Osteoblast (primary cell): Measurements from ENCODE around the gene WBP1L. TPM values are rescaled to one million over a fixed set of nuclear protein-coding genes. Genes with fewer than 3 reads are reported as not detected.
A peak's percentile ranks its signal among the peaks of the same experiment; 100 is the strongest.
"Not testable (repeated sequence)": the region's sequence is repeated elsewhere in the genome, so short reads cannot be mapped to it uniquely, and the experiment has no call there.

Experiments used
- DNase-seq: peaks from one replicate; pipeline ENCODE4 v3.0.0; 2011; ENCODE audit warnings: low spot score, mixed read lengths; ENCODE audit not compliant: insufficient read length; ENCODE audit errors: missing footprints
- H2AFZ ChIP-seq: 2 replicates; pipeline ENCODE4 v1.6.0; 2011; ENCODE audit warnings: mild to moderate bottlenecking, low read length
- H3K27ac ChIP-seq: 2 replicates; pipeline ENCODE4 v1.5.1; 2011; ENCODE audit warnings: mild to moderate bottlenecking, low read depth, low read length, moderate library complexity
- H3K27me3 ChIP-seq: 2 replicates; pipeline ENCODE4 v1.6.0; 2012; ENCODE audit warnings: mild to moderate bottlenecking, control low read depth, inconsistent platforms, low read length, moderate library complexity; ENCODE audit not compliant: insufficient read depth
- H3K36me3 ChIP-seq: 2 replicates; pipeline ENCODE4 v1.5.1; 2011; ENCODE audit warnings: mild to moderate bottlenecking, low read length, control low read depth, moderate library complexity; ENCODE audit not compliant: insufficient read depth
- H3K4me1 ChIP-seq: 2 replicates; pipeline ENCODE4 v1.5.1; 2011; ENCODE audit warnings: mild to moderate bottlenecking, low read length, control low read depth, moderate library complexity; ENCODE audit not compliant: insufficient read depth
- H3K4me2 ChIP-seq: 2 replicates; pipeline ENCODE4 v1.6.0; 2011; ENCODE audit warnings: mild to moderate bottlenecking, low read length; ENCODE audit not compliant: insufficient read depth
- H3K4me3 ChIP-seq: fragments of 200-600 bp; sonication (generic); 3 replicates; pipeline ENCODE4 v1.5.1; 2012; ENCODE audit warnings: mild to moderate bottlenecking, low read length, inconsistent platforms; ENCODE audit not compliant: insufficient read depth
- H3K79me2 ChIP-seq: 2 replicates; pipeline ENCODE4 v1.6.0; 2012; ENCODE audit warnings: mild to moderate bottlenecking, low read length, control low read depth, inconsistent platforms; ENCODE audit not compliant: insufficient read depth
- H3K9me3 ChIP-seq: 2 replicates; pipeline ENCODE4 v1.5.1; 2011; ENCODE audit warnings: low read depth, low read length, control low read depth
- H4K20me1 ChIP-seq: 2 replicates; pipeline ENCODE4 v1.6.0; 2012; ENCODE audit warnings: mild to moderate bottlenecking, low read length, control low read depth; ENCODE audit not compliant: insufficient read depth
- CTCF ChIP-seq: IDR thresholded peaks from 2 replicates; pipeline ENCODE4 v1.5.1; 2011; ENCODE audit warnings: mild to moderate bottlenecking, low read depth, low read length, moderate library complexity; ENCODE audit errors: extremely low read depth
- total RNA-seq: library from RNA; depleted of rRNA; stranded (reverse); fragments of >200 nt; gene quantifications from 2 replicates; pipeline ENCODE4 v1.2.3, GENCODE V29; 2012

Gene WBP1L
- total RNA-seq, 1 donor, result 76.4 TPM

GRCh38 chr10:102845352-102845902, 101.7 kb downstream of the WBP1L start:
- Histone ChIP-seq H2AFZ (no peak overlapping the region), H3K4me3 (no peak overlapping the region)
- TF ChIP-seq CTCF, result no peak

GRCh38 chr10:102850025-102850518, 106.3 kb downstream of the WBP1L start:
- Histone ChIP-seq H3K4me2 (no peak overlapping the region), H3K4me3 (no peak overlapping the region)
- no peak for DNase-seq

More at GRCh38 chr10:102845352-102845902, 101.7 kb downstream of the WBP1L start:
- Histone ChIP-seq H3K4me1 (no peaks in the 10 kb centered on the region), H3K27ac (no peak overlapping the region), H3K4me2 (no peak overlapping the region), H3K79me2 (no peaks in the 10 kb centered on the region), H3K36me3 (no peaks in the 10 kb centered on the region), H3K9me3 (no peaks in the 10 kb centered on the region), H3K27me3 (peaks cover 6% of the 10 kb centered on the region), H4K20me1 (no peaks in the 10 kb centered on the region)
- no peak for DNase-seq

GRCh38 chr10:102853237-102853636, 109.5 kb downstream of the WBP1L start:
- H3K27ac ChIP-seq, H3K4me2 ChIP-seq, H3K9me3 ChIP-seq, H3K36me3 ChIP-seq, H3K27me3 ChIP-seq, H2AFZ ChIP-seq, H4K20me1 ChIP-seq, DNase-seq, H3K4me3 ChIP-seq: not testable (repeated sequence)
- H3K79me2 ChIP-seq, result peaks cover 11% of the 10 kb centered on the region
- H3K4me1 ChIP-seq, result peaks cover 12% of the 10 kb centered on the region

More at GRCh38 chr10:102850025-102850518, 106.3 kb downstream of the WBP1L start:
- no peaks in the 10 kb centered on the region for H3K36me3 ChIP-seq
- no peak for TF ChIP-seq CTCF
- H4K20me1 ChIP-seq, result no peaks in the 10 kb centered on the region
- H3K4me1 ChIP-seq, result no peaks in the 10 kb centered on the region
- H2AFZ ChIP-seq, result no peak overlapping the region
- H3K9me3 ChIP-seq, result no peaks in the 10 kb centered on the region
- no peak overlapping the region for H3K27ac ChIP-seq
- no peaks in the 10 kb centered on the region for H3K27me3 ChIP-seq
- no peaks in the 10 kb centered on the region for H3K79me2 ChIP-seq

GRCh38 chr10:102855731-102856436, 112.1 kb downstream of the WBP1L start:
- peak overlapping the region; percentile 84 for H3K4me2 ChIP-seq
- not testable (repeated sequence) for H3K4me3 ChIP-seq

More at GRCh38 chr10:102855731-102856436, 112.1 kb downstream of the WBP1L start:
- H3K4me1 ChIP-seq, result peaks cover 12% of the 10 kb centered on the region
- H3K79me2 ChIP-seq, result peaks cover 14% of the 10 kb centered on the region
- peak overlapping the region; percentile 2 for H2AFZ ChIP-seq
- not testable (repeated sequence) for H3K9me3 ChIP-seq, H4K20me1 ChIP-seq, H3K36me3 ChIP-seq, H3K27me3 ChIP-seq
- peak; percentile 93 for DNase-seq
- H3K27ac ChIP-seq, result peak overlapping the region; percentile 21
